GM12872 (cell line): ENCODE measurements around the gene CYGB.

Experiments used
- TF ChIP-seq, protein P1 (sequence below): IDR thresholded peaks from 3 replicates; pipeline ENCODE4 v1.5.1; 2011; ENCODE audit warnings: low read depth, mild to moderate bottlenecking, low read length, moderate library complexity; ENCODE audit not compliant: insufficient read depth

CYGB gene

DNA sequence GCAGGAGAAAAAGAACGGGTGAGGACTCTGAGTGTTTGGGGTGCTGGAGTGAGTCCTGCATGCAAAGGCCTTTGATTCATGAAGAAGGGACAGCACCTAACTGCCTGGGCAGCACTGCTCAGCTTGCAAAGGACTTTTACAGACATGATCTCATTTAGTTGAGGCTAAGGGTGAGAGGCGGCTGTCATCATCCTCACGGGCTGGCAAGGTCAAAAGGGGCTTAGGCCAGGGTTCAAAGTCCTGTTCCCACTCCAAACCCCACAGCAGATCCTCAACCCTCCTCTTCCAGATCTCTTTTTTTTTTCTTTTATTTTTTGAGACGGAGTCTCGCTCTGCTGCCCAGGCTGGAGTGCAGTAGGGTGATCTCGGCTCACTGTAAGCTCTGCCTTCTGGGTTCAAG is 41.0 kb downstream of the CYGB start:
- TF ChIP-seq, protein P1, sequence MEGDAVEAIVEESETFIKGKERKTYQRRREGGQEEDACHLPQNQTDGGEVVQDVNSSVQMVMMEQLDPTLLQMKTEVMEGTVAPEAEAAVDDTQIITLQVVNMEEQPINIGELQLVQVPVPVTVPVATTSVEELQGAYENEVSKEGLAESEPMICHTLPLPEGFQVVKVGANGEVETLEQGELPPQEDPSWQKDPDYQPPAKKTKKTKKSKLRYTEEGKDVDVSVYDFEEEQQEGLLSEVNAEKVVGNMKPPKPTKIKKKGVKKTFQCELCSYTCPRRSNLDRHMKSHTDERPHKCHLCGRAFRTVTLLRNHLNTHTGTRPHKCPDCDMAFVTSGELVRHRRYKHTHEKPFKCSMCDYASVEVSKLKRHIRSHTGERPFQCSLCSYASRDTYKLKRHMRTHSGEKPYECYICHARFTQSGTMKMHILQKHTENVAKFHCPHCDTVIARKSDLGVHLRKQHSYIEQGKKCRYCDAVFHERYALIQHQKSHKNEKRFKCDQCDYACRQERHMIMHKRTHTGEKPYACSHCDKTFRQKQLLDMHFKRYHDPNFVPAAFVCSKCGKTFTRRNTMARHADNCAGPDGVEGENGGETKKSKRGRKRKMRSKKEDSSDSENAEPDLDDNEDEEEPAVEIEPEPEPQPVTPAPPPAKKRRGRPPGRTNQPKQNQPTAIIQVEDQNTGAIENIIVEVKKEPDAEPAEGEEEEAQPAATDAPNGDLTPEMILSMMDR = no peak

DNA sequence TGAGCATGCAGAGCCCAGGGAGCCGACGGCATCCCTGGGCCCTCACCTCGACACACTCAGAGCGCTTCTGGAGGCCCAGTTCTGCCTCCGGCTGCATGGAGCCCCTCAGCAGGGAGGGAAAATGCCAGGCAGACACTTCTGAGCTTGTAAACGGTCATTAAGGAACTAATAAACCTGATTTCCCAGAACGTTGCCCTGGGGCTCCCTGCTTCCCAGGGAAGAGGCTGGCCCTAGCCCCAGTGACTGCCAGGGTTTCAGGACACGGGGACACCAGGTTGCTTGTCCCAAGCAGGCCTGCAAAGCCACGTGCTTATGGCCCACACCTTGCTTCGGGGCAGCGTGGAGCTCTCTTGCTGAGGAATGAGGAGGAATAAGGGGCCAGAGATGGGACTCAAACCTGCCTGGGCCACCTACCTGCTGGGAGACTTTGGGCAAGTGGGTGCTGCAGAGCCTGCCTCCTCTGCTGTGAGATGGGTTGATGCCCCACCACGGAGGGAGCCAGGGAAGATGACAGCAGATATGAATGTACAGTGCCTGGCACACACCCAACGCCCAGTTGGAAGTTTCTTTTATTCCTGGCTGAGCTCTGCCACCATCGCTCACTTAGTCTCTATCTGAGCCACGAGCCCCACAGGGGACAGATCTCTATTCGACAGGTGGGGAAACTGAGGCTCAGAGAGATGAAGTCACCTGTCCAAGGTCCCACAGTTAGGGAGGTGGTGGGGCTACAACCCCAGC is 41.7 kb downstream of the CYGB start:
- TF ChIP-seq, protein P1 = no peak

DNA sequence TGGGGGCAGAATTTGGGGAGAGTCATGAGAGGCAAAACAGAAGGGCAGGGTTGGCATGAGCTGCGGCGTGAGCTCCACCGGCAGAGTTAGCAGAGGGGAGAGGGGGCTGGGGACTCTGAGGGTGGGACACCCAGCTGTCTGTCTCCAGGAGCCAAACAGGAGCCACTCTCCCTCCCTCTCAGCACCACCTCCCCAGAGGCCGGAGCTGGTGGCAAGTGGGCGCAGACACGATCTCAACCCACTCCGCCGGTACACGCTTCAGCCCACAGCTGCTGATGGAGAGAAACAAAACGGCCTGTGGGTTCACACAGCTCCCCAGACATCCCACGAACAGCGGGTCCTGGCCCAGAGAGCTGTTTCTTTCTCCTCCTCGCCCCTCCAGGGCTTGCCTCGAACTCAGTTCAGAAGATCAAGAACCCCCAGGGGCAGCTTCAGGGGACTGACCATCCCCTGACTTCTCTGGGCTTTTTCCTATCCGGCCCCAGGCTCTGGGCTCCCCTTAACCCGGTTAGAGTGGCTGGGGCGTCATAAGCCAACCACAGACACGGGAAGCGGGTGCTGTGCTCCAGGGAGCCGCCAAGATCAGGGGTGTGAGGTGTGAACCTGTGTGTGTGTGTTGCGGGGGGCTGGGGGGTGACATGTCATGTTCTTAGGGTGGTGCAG is 43.9 kb downstream of the CYGB start:
- TF ChIP-seq, protein P1 = no peak

DNA sequence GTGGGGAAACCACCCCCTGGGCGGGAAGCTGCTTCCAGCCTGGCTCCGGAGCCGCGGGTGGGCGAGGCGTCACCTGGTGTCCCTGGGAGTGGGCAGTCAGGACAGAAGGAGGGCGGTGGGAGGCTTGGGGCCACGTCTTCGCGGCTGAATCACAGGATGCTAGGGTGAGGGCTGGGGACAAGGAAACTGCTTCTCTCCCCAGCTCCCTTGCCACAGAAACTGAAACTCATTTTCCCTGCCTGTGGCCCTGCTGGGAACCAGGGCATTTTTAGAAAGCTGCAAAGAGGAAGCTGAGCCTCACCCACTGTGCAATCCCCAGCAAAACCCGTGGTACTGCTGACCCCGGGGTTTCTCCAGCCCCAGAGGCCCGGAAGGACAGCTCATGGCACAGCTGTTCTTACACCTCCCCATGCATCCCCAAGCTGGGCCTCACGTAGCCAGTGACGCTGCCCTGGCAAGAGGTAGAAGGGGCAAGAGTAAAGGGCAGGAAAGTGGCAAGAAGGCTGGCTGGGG is 44.5 kb downstream of the CYGB start:
- TF ChIP-seq, protein P1 = no peak

DNA sequence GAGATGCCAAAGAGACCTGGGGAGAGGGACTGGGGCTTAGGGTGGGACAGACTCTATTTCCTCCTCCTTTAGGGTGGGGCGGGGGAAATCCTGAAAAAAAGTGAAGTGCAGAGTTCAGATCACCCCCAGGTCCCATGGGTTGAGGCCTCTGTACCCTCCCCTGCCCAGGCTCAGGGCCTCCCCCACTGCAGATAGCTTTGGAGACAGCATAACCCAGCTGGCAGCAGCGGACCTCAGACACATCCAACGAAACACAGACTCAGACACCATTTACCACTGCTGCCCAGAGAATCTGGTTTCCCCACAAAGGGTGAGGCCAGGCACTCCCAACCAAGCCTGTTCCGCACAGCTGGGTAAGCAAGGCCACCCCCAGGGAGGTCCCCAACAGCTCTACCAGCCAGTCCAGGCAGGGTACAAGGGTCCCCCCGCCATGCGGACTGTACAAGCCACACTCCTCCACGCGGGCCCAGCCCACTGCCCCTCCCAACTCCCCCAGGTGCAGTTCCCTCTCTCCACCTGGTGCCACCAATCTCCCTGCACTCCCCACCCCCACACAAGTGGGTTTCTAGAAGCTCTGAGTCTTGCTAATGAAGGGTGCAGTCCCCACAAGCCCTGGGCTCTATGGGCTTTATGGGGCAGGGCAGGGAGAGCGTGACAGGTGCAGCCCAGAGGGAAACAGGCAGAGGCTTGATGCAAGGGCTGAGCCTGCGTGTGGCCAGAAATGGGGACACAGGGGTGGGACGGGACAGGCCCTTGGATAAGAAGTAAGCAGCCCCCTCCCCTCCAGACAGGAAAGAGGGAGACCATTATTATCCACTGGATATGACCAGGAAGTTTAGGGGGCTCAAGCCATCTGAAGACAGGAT is 45.2 kb downstream of the CYGB start:
- TF ChIP-seq, protein P1 = no peak

DNA sequence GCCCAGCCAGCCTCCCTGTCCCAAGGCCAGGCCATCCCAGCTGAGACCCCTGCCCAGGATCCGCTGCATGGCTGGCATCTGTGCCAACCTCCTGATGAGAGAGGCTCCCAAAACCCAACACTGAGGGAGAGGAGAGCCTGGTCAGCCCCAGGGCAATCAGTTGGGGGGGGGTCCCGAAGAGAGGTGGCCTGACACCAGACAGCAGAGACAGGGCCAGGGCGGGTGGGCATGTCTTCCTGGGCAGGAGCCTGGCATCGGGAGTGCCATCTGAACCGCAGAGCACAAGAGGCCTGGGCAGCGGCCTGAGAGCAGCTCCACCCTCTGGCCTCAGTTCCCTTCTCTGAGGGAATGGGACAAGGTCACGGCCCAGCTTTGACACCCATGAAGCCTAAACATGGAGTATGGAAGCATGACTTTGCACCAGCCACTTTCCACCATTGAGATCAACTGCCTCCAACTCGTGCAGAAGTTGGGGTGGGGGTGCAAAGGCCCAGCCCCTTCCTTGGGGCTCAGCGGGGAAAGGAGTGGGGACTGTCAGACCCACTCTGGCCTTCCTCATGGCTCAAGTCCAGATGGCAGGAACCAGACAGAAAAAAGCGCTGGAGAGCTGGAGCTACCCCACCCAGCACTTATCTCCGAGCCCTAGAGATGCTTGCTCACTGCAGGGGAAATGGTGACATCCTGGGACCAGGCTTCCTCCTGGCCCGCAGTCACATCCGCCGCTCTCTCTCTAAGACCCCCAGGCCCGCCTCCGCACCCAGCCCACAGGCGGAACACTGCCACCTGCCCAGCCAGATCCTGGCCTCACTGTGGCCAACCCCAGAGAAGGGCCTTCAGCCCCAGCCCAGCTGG is 46.0 kb downstream of the CYGB start:
- TF ChIP-seq, protein P1 = no peak
